ENCODE data around the gene ADAP2.

DNA sequence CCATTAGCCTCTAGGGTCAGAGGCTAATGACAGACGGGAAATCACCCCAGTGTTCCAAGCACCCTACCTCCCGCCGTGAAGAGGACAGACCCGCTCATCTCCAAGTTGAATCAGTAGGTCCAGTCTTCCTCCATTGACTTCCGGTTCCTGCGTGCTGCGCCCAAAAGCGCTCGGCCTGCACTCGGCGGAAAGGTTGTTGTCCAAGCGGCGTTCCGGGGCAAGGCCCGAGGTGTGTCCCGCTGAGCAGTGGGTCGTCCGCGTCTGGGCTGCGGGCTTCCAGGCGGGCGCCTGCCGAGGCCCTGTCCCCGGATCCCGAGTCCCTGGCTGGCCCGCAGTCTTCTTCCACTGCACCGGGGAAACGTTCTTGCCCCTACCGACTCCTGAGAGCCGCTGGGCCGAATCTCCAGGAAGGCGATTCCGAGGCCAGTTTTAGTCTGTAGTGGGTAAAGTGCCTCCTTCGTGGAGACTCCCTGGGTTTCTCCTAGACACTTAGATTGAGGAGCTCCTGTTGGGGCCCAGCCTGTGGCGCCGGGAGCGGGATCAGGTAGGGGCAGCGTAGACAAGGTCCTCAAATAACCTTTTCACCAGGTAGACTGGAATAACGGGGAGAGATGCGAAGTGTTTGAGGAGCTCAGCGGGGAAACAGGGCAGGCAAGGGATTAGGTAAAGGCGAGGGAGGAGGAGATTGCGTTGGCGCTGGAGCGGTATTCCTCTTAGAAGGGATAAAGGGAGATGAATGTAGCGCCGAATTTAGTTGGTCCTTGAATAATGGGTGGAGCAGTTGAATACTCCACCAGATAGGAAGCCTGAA, 15.4 kb upstream of the ADAP2 start, which contains the start of gene TEFM:
- TF ChIP-seq GATA2 (IDR thresholded peaks at IDR 0.05; ENCODE audit: low read depth, low read length) (peak; percentile 62), GATA3 (IDR thresholded peaks at IDR 0.05; ENCODE audit: low read depth, low read length) (no peak)
